Measurements from ENCODE around the gene KIAA1671.

The KIAA1671 gene

DNA sequence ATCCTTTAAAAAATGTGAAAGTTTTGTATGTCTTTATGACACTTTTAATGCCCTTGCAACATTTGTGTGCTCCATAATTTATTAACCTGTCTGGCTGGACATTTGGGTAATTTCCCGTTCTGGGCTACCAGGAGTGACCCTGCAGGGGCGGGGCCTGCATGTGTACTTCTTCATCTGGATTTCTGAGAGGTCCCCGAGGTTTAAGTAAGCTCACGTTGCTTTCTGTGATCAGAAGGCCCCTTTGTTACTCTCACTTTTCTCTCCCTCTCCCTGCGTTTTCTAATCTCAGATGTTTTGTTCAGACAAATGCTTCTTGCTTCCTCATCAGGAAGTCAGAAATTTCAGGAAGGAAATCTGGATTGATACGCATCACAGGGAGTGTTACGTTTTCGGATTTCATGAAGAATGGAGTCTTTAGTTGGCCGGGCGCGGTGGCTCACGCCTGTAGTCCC lies 168.3 kb downstream of the KIAA1671 start:
- DNase-seq: no peak

- DNase-seq: no peak
Observed at GRCh38 chr22:25122136-25122764, 169.7 kb downstream of the KIAA1671 start.

GRCh38 chr22:25123677-25124076 lies 171.2 kb downstream of the KIAA1671 start:
- no peak for DNase-seq

GRCh38 chr22:25125693-25126357 lies 173.3 kb downstream of the KIAA1671 start:
- no peak for DNase-seq

- no peak for DNase-seq
Observed at GRCh38 chr22:25126510-25126909, 174.0 kb downstream of the KIAA1671 start.

- no peak for DNase-seq
Observed at GRCh38 chr22:25127318-25127717, 174.8 kb downstream of the KIAA1671 start.

- DNase-seq: no peak
Observed at GRCh38 chr22:25130462-25130861, 177.9 kb downstream of the KIAA1671 start.

GRCh38 chr22:25131198-25131887 lies 178.8 kb downstream of the KIAA1671 start:
- no peak for DNase-seq

DNA sequence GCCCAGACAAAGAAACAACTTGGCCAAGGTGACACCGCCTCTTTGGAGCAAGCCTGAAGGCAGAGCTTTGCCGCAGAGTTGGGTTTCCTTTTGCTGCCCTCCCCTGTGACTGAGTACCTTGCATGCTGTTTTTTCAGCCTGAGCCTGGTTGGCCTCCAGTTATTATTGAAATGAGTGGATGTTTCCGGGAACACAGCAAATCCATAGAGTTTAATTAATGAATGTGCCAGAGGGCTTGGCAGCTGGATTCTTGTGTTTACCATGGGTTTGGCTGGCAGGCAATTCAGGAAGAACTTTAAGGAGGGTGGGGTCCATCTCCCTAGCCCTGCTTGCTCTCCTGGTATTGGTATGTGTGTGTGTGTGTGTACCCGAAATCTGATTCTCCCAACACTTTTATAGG lies 181.5 kb downstream of the KIAA1671 start:
- DNase-seq: no peak

- DNase-seq: no peak
Observed at GRCh38 chr22:25134451-25134850, 181.9 kb downstream of the KIAA1671 start.

GRCh38 chr22:25136953-25137576 lies 184.5 kb downstream of the KIAA1671 start:
- no peak for DNase-seq

DNA sequence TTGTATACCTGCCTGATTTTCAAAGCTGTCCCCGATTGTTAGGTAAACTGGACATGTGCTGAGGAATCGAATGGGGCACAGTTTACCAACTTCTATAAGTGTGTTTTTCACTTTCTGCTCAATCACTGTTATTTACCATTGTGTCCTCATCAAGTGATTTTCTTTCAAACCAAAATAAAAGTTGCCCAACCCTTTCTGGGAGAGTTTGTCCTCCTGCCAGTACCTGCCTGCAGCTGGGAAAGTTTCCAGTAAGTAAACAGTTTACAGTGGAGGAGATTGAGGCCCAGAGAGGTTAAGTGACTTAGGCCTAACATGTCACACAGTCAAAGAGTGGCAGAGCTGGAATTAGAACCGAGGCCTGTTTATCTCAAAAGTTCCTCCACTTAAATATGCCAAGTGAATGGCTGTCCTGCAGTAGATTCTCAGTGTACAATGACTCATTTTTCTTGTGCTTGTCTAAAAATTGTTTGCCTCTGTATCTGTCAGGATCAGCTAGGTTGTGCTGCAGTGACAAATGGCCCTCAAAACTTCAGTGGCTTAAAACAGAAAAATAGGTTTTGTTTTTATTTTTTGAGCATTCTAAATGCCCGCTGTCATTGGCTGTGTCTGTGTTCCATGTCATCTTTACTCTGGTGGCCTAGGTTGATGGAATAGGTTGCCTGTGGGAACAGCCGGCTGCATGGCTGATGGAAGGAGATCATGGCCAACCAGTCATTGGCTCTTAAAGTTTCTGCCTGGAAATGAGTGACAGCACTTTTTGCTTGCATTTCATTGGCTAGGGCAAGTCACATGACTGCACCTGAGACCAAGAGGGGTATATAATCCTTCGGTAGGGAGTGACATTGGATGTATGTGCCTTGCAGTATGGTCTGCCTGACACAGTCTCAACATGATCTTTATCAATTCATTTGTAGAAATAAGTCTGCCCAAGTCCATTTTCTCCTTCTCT lies 185.3 kb downstream of the KIAA1671 start:
- no peak for DNase-seq

GRCh38 chr22:25139062-25139461 lies 186.5 kb downstream of the KIAA1671 start:
- DNase-seq: no peak

DNA sequence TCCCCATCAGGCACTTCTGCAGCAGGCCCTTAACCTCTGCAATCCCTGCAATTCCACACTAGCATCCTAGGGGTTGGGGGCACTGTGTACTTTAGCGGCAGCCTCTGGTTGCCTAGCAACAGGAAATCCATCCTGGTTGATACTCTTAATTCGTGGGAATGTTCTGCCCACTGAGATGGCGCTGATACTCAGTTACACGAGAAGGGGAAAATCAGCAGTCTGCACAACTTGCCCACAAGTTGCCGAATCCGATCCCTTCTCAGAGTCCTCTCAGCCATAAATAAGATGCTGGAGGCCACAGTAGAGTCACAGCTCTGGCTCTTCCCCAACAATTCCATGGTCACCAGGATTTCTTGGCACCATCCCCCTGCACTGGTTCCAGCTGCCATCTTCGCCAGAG lies 189.6 kb downstream of the KIAA1671 start:
- no peak for DNase-seq

GRCh38 chr22:25143156-25144076 lies 190.9 kb downstream of the KIAA1671 start:
- DNase-seq: peak; percentile 27

DNA sequence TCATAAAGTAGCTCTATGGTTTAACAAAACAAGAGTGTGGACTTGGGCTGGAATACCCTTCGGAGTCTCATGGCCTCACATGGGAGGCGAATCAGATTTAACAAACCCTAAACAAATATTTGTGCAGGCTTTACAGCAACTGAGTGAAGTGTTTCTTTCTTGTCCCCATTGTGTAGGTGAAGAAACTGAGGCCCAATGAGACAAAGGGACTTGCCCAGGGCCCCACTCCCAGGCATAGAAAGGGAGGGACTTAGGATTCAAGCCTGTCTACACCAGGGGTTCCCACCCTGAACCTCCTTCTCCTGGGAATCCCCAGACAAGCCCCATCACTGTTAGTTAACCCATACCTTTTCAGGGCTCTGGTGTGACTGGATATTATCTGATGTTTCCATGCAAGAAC lies 192.0 kb downstream of the KIAA1671 start:
- DNase-seq: no peak

DNA sequence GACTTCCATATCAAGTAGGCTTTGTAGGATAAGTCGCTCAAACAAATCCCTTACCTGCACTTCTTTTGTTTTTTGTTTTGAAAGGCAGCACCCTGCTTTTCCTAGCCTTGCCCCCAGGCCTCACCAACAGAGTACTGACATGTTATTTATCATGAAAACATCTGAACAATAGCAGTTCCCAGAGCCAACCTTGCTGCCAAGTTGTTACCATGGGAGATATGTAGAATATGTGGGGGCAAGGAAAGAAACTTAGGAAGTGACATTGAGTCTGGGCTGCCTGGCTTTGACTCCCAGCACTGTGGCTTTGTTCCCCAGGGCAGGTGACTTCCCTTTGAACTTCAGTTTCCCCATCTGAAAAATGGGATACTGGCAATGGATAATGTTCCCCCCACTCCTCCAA lies 193.8 kb downstream of the KIAA1671 start:
- DNase-seq: no peak

DNA sequence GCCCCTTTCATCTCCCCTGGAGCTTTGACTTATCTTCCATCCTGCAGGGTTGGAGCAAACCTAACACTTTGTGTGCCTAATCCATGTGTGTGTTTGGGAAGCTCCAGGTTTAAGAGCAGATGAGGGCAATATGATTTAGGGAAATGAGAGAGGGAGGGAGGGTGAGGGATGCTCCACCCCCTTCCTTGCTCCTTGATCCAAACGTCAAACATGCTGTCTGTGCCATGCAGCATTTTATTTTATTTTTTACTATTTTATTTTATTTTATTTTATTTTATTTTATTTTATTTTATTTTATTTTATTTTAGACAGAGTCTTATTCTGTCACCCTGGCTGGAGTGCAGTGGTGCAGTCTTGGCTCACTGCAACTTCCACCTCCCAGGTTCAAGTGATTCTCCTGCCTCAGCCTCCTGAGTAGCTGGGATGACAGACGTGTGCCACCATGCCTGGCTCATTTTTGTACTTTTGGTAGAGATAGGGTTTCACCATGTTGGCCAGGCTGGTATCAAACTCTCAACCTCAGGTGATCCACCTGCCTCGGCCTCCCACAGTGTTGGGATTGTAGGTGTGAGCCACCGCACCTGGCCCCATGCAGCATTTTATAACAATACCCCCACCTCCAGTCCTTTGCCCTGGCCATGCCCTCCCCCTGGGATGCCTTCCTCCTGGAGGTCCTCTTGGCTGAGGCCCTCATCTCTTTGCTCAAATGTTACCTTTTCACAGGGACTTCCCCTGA lies 194.6 kb downstream of the KIAA1671 start:
- DNase-seq: no peak

DNA sequence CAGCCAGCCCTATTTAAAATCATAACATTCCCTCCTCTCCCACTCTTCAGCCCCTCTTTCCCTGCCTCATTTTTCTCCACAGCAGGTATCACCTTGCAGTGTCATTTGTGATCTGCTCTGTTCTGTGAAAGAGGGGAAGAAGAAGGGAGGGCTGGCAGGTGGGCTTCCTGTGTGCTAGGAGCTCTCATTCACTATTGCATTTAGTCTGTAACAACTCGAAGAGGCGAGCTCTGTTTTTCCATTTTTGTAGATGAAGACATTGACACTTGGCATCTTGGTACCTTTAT lies 195.1 kb downstream of the KIAA1671 start:
- no peak for DNase-seq

GRCh38 chr22:25148149-25148691 lies 195.7 kb downstream of the KIAA1671 start:
- DNase-seq: no peak

DNA sequence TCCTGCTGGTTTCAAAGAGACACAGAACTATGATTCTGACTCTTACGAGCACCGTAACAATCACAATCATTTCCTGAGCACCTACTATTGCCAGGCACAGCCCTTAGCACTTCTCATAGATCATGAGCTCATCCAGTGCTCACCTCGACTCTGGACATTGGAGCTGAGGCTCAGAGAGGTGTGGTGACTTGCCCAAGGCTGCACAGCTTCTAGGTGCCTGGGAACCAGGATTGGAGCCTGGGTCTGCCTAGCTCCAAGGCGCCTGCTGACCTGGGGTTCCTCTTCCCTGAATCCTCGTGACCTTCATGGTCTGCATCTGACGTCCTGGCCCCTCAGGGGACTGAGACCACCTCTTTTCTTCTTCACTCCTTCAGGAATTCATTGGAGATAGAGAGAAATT lies 196.5 kb downstream of the KIAA1671 start:
- DNase-seq: no peak
